OCI-LY7 (cell line): ENCODE results near the gene OR10A3.

Experiments used
- EZH2phosphoT487 ChIP-seq: fragments of 200-600 bp; sonication (generic); IDR thresholded peaks from 2 replicates; pipeline ENCODE4 v1.6.1; 2018; ENCODE audit warnings: low read depth, borderline replicate concordance, mild to moderate bottlenecking, mixed run types, antibody characterized with exemption, low read length, moderate library complexity, mixed read lengths
- TF ChIP-seq, protein P1 (sequence below): fragments of 200-600 bp; sonication (generic); conservative IDR thresholded peaks from 2 replicates; pipeline ENCODE4 v1.5.1; 2014; ENCODE audit warnings: mild to moderate bottlenecking, antibody characterized with exemption, low read length, moderate library complexity, mixed read lengths

DNA sequence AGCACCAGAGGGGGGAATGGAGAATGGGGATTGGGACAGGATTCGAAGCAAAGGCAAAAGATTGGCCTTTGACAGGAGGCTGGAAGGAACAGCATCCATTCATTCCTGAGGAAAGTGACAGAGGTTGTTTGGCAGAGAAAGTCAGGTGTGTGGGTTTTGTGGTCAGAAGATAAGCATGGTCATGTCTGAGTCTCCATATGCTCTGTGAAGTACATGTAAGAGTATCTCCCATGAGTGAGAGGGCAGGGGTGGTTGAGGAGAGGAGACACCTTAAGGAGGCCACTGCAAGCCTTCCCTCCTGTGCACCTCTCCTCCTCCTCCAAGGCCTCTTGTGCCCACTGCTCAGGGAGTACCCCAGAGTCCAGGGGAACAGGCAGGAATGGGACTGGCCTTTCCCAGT lies 25.6 kb upstream of the OR10A3 start:
- TF ChIP-seq, protein P1, sequence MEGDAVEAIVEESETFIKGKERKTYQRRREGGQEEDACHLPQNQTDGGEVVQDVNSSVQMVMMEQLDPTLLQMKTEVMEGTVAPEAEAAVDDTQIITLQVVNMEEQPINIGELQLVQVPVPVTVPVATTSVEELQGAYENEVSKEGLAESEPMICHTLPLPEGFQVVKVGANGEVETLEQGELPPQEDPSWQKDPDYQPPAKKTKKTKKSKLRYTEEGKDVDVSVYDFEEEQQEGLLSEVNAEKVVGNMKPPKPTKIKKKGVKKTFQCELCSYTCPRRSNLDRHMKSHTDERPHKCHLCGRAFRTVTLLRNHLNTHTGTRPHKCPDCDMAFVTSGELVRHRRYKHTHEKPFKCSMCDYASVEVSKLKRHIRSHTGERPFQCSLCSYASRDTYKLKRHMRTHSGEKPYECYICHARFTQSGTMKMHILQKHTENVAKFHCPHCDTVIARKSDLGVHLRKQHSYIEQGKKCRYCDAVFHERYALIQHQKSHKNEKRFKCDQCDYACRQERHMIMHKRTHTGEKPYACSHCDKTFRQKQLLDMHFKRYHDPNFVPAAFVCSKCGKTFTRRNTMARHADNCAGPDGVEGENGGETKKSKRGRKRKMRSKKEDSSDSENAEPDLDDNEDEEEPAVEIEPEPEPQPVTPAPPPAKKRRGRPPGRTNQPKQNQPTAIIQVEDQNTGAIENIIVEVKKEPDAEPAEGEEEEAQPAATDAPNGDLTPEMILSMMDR, result no peak
- no peak for TF ChIP-seq EZH2phosphoT487
